Right lobe of liver (tissue), 6 donors: ENCODE measurements around the gene ARHGAP29. TPM values are rescaled to one million over a fixed set of nuclear protein-coding genes. Genes with fewer than 3 reads are reported as not detected.
A peak's percentile ranks its signal among the peaks of the same experiment; 100 is the strongest.

ENCODE experiments used
- ATAC-seq, 4 donors: fragments of 200-7000 bp; cut with Tn5 transposase; one replicate each; pipeline ENCODE4 v1.9.1; 2020; ENCODE audit warnings: mild to moderate bottlenecking in 4 of 4, moderate library complexity in 4 of 4
- DNase-seq, 3 donors: peaks; one replicate each; pipeline ENCODE4 v3.0.0-alpha.2; 2020
- H3K27ac ChIP-seq, 3 donors: fragments of 200-600 bp; one replicate each; pipeline ENCODE4 v1.8.0; 2022
- H3K27me3 ChIP-seq, 2 donors: fragments of 200-600 bp; one replicate each; pipeline ENCODE4 v1.8.0; 2022
- H3K36me3 ChIP-seq, 4 donors: fragments of 200-600 bp; sonication (generic) in 1 of 4; one replicate each; pipeline versions ENCODE4 v1.5.1 to v1.8.0; 2017 to 2022; ENCODE audit warnings: control low read depth in 1 of 4
- H3K4me1 ChIP-seq, 4 donors: fragments of 200-600 bp; sonication (generic) in 1 of 4; one replicate each; pipeline versions ENCODE4 v1.5.1 to v1.8.0; 2017 to 2022; ENCODE audit warnings: control low read depth in 1 of 4
- H3K4me3 ChIP-seq, 3 donors: fragments of 200-600 bp; one replicate each; pipeline ENCODE4 v1.8.0; 2022
- H3K9me3 ChIP-seq, 4 donors: fragments of 200-600 bp; sonication (generic) in 1 of 4; one replicate each; pipeline versions ENCODE4 v1.5.1 to v1.8.0; 2017 to 2022; ENCODE audit warnings: control low read depth in 1 of 4
- CTCF ChIP-seq, 4 donors: fragments of 200-600 bp in 3 of 4; fragments of 450-650 bp in 1 of 4; IDR thresholded peaks; one replicate each; pipeline versions ENCODE4 v1.5.1 to v1.8.0; 2016 to 2022; ENCODE audit warnings: antibody characterized with exemption in 4 of 4, mild to moderate bottlenecking in 2 of 4
- POLR2A ChIP-seq: fragments of 450-650 bp; IDR thresholded peaks from one replicate; pipeline ENCODE4 v1.6.1; 2017; ENCODE audit warnings: antibody characterized with exemption, mild to moderate bottlenecking
- WGBS: methylation state at CpG from one replicate; pipeline ENCODE4 v1.1.6; 2018; ENCODE audit warnings: low coverage, low lambda C conversion rate; ENCODE audit not compliant: insufficient coverage; ENCODE audit errors: missing lambda C conversion rate; 5-methylcytosine and 5-hydroxymethylcytosine counted together
- intact Hi-C, 2 donors: fragments of 100-400 bp; cut with DNase I; formaldehyde crosslinking; loops; one replicate each; pipeline versions ENCODE4 v1.11.2 to v1.14.1; 2022
- total RNA-seq, 6 experiments: library from RNA; depleted of rRNA in 2 of 6; stranded (reverse); fragments of >200 nt in 2 of 6; fragmentation: NEBNext Ultra II Directional in 3 of 6; extraction: Animal tissue kit (Norgen Biotek cat#: 25700) in 3 of 6; gene quantifications; one replicate each; pipeline versions ENCODE4 v1.1.0 to v1.2.4, GENCODE V29; 2016 to 2023
- donor health status: DM: no; HTN: yes; CAD: no.
- donor health status: DM: no; HTN: no; CAD: no.
- donor health status: DM: no; HTN: no; CAD: no.
- donor health status: DM: no; HTN: yes; CAD: no.
- donor health status: DM: no; HTN: yes; CAD: no.

The ARHGAP29 gene
- total RNA-seq, 6 experiments from 2014 or later = 15.1 to 28.9 (median 21.1) TPM

- intact Hi-C loops = loop anchor here in 1 of 2 donors (5.0 to 10.0 kb wide), 2 partner anchors 61 to 181 kb away; no protein-coding TSS in a partner anchor
- peaks cover 0 to 3% (median 0%) of the 10 kb centered on the region in 4 donors for H3K9me3 ChIP-seq
- ATAC-seq (no peak), DNase-seq (no peak)
- H3K4me3 ChIP-seq = peak overlapping the region in 1 of 3 donors; percentile 60
- H3K36me3 ChIP-seq = no peaks in the 10 kb centered on the region
- 63% methylated on average over 4 of the region's 5 CpGs for WGBS
- no peaks in the 10 kb centered on the region for H3K27me3 ChIP-seq
- TF ChIP-seq POLR2A = no peak
- TF ChIP-seq CTCF (IDR thresholded peaks at IDR 0.05) = no peak
- H3K4me1 ChIP-seq = peaks cover 0 to 5% (median 0%) of the 10 kb centered on the region in 4 donors
- no peak overlapping the region for H3K27ac ChIP-seq
Observed at GRCh38 chr1:94245747-94246438, 8.5 kb upstream of the ARHGAP29 start.

GRCh38 chr1:94244816-94245215 is 7.4 kb upstream of the ARHGAP29 start:
- Histone ChIP-seq H3K27me3 (no peaks in the 10 kb centered on the region), H3K4me3 (no peak overlapping the region), H3K36me3 (no peaks in the 10 kb centered on the region), H3K4me1 (peaks cover 0 to 5% (median 0%) of the 10 kb centered on the region in 4 donors), H3K9me3 (peaks cover 0 to 3% (median 0%) of the 10 kb centered on the region in 4 donors), H3K27ac (no peak overlapping the region)
- TF ChIP-seq CTCF (IDR thresholded peaks at IDR 0.05) = no peak
- no peak for TF ChIP-seq POLR2A
- ATAC-seq (no peak), DNase-seq (no peak)
- intact Hi-C loops = loop anchor here in 1 of 2 donors (5.0 to 10.0 kb wide), 2 partner anchors 62 to 180 kb away; no protein-coding TSS in a partner anchor

GRCh38 chr1:94243665-94244064 is 6.3 kb upstream of the ARHGAP29 start:
- H3K4me3 ChIP-seq = no peak overlapping the region
- WGBS = 57% methylated on average over 2 of the region's 2 CpGs
- TF ChIP-seq CTCF (IDR thresholded peaks at IDR 0.05) (no peak), POLR2A (no peak)
- ATAC-seq (no peak), DNase-seq (no peak)
- peaks cover 0 to 5% (median 0%) of the 10 kb centered on the region in 4 donors for H3K4me1 ChIP-seq
- peaks cover 0 to 3% (median 0%) of the 10 kb centered on the region in 4 donors for H3K9me3 ChIP-seq
- intact Hi-C loops = loop anchor here in 1 of 2 donors (10.0 kb wide), 1 partner anchor 179 kb away; no protein-coding TSS in a partner anchor
- H3K27ac ChIP-seq = no peak overlapping the region
- H3K36me3 ChIP-seq = no peaks in the 10 kb centered on the region
- no peaks in the 10 kb centered on the region for H3K27me3 ChIP-seq

GRCh38 chr1:94240822-94241221 is 3.4 kb upstream of the ARHGAP29 start:
- DNase-seq (no peak), ATAC-seq (no peak)
- H3K36me3 ChIP-seq = no peaks in the 10 kb centered on the region
- no peaks in the 10 kb centered on the region for H3K4me1 ChIP-seq
- TF ChIP-seq POLR2A (no peak), CTCF (IDR thresholded peaks at IDR 0.05) (peak; percentile 20 to 40 (median 31))
- intact Hi-C loops = loop anchor here in 1 of 2 donors (10.0 kb wide), 1 partner anchor 176 kb away; no protein-coding TSS in a partner anchor
- no peaks in the 10 kb centered on the region for H3K27me3 ChIP-seq
- no peak overlapping the region for H3K27ac ChIP-seq
- H3K4me3 ChIP-seq = no peak overlapping the region
- peaks cover 0 to 3% (median 0%) of the 10 kb centered on the region in 4 donors for H3K9me3 ChIP-seq
